ENCODE results near the gene MOGAT2. TPM values are rescaled to one million over a fixed set of nuclear protein-coding genes. Genes with fewer than 3 reads are reported as not detected.

MOGAT2 gene
- total RNA-seq, 1 experiment from 2014 or later = 0.12 TPM

- DNase-seq (ENCODE audit: low read depth, low spot score) (no peak), ATAC-seq (no peak)
- peaks cover 0 to 1% of the 10 kb centered on the region in 2 experiments; a peak in 1 of 4 replicates for H3K4me1 ChIP-seq (ENCODE audit: control insufficient read depth in 1 of 2, insufficient read depth in 2 of 2, low read length in 2 of 2)
- H3K27me3 ChIP-seq (ENCODE audit: insufficient read depth, low read length) = no peaks in the 10 kb centered on the region
- H3K36me3 ChIP-seq (ENCODE audit: control insufficient read depth in 1 of 2, insufficient read depth in 2 of 2, low read length in 2 of 2) = no peaks in the 10 kb centered on the region
- no peak overlapping the region for H3K27ac ChIP-seq (ENCODE audit: low read depth, low read length)
- no peak for TF ChIP-seq CEBPB (IDR thresholded peaks at IDR 0.05; ENCODE audit: low read depth)
- no peak overlapping the region for H3K4me2 ChIP-seq (ENCODE audit: low read length)
- no peak overlapping the region for H2AFZ ChIP-seq (ENCODE audit: low read depth, low read length, poor library complexity, severe bottlenecking)
- no peaks in the 10 kb centered on the region for H3K9me3 ChIP-seq (ENCODE audit: control insufficient read depth in 1 of 2, insufficient read depth in 1 of 2, low read depth in 1 of 2, low read length in 2 of 2)
- no peak overlapping the region for H3K9ac ChIP-seq (ENCODE audit: low read length)
- no peak overlapping the region for H3K4me3 ChIP-seq (replicated peaks in 1 of 2; ENCODE audit: low read depth in 1 of 2, low read length in 2 of 2)
- CTCF ChIA-PET = interaction anchor here (1.1 to 2.8 kb wide), 6 partner anchors 8 to 429 kb away, joined by 3 to 17 read pairs (median 6); no protein-coding TSS in a partner anchor
- POLR2A ChIA-PET = no interaction called here
- BruUV-seq (replicated peaks) = no TSS peak
- RAD21 ChIA-PET (ENCODE audit: low non-redundant PET in 1 of 2, low total read pairs in 2 of 2, uncharacterized antibody in 2 of 2, unreplicated experiment in 2 of 2) = interaction anchor here in 1 of 2 experiments (0.6 to 1.3 kb wide), 2 partner anchors 135 to 145 kb away, joined by 6 to 10 read pairs; no protein-coding TSS in a partner anchor
- no peaks in the 10 kb centered on the region for H4K20me1 ChIP-seq (ENCODE audit: insufficient read depth)
- intact Hi-C loops (cut with micrococcal nuclease) = loop anchor here (1.0 kb wide), 2 partner anchors 145 to 430 kb away; no protein-coding TSS in a partner anchor
- H3K9me2 ChIP-seq (ENCODE audit: insufficient read depth) = no peaks in the 10 kb centered on the region
- no peaks in the 10 kb centered on the region for H3K79me2 ChIP-seq (ENCODE audit: insufficient read depth, low read length)
Measured at GRCh38 chr11:75722669-75723042, 5.0 kb downstream of the MOGAT2 start.

- H3K36me3 ChIP-seq (ENCODE audit: control insufficient read depth in 1 of 2, insufficient read depth in 2 of 2, low read length in 2 of 2) = no peaks in the 10 kb centered on the region
- BruUV-seq (replicated peaks) = no TSS peak
- H3K4me2 ChIP-seq (ENCODE audit: low read length) = no peak overlapping the region
- no peak for ATAC-seq
- TF ChIP-seq ZFX (IDR thresholded peaks at IDR 0.05) (no peak), SRF (IDR thresholded peaks at IDR 0.05; ENCODE audit: low read depth) (no peak), EZH2 (IDR thresholded peaks at IDR 0.05) (no peak), SP1 (IDR thresholded peaks at IDR 0.05; ENCODE audit: low read depth) (no peak)
- H3K9ac ChIP-seq (ENCODE audit: low read length) = no peak overlapping the region
- POLR2A ChIA-PET = no interaction called here
- no peaks in the 10 kb centered on the region for H4K20me1 ChIP-seq (ENCODE audit: insufficient read depth)
- intact Hi-C loops (cut with micrococcal nuclease) = no loop called here
- CTCF ChIA-PET = no interaction called here
- no peak for DNase-seq (ENCODE audit: low read depth, low spot score)
- no peaks in the 10 kb centered on the region for H3K79me2 ChIP-seq (ENCODE audit: insufficient read depth, low read length)
- no peak overlapping the region for H2AFZ ChIP-seq (ENCODE audit: low read depth, low read length, poor library complexity, severe bottlenecking)
- H3K9me2 ChIP-seq (ENCODE audit: insufficient read depth) = no peaks in the 10 kb centered on the region
- no peaks in the 10 kb centered on the region; a peak in 1 of 4 replicates for H3K4me1 ChIP-seq (ENCODE audit: control insufficient read depth in 1 of 2, insufficient read depth in 2 of 2, low read length in 2 of 2)
- no peaks in the 10 kb centered on the region for H3K27me3 ChIP-seq (ENCODE audit: insufficient read depth, low read length)
- RAD21 ChIA-PET (ENCODE audit: low non-redundant PET in 1 of 2, low total read pairs in 2 of 2, uncharacterized antibody in 2 of 2, unreplicated experiment in 2 of 2) = no interaction called here
- no peak overlapping the region for H3K4me3 ChIP-seq (replicated peaks in 1 of 2; ENCODE audit: low read depth in 1 of 2, low read length in 2 of 2)
- H3K27ac ChIP-seq (ENCODE audit: low read depth, low read length) = no peak overlapping the region
- no peaks in the 10 kb centered on the region for H3K9me3 ChIP-seq (ENCODE audit: control insufficient read depth in 1 of 2, insufficient read depth in 1 of 2, low read depth in 1 of 2, low read length in 2 of 2)
Measured at GRCh38 chr11:75725547-75726320, 8.1 kb downstream of the MOGAT2 start.
